ENCODE results near the gene PLAAT3.
"Not testable (repeated sequence)": the region's sequence is repeated elsewhere in the genome, so short reads cannot be mapped to it uniquely, and the experiment has no call there.

Gene PLAAT3

GRCh38 chr11:63535734-63536133 is 78.5 kb downstream of the PLAAT3 start:
- DNase-seq, result no peak

DNA sequence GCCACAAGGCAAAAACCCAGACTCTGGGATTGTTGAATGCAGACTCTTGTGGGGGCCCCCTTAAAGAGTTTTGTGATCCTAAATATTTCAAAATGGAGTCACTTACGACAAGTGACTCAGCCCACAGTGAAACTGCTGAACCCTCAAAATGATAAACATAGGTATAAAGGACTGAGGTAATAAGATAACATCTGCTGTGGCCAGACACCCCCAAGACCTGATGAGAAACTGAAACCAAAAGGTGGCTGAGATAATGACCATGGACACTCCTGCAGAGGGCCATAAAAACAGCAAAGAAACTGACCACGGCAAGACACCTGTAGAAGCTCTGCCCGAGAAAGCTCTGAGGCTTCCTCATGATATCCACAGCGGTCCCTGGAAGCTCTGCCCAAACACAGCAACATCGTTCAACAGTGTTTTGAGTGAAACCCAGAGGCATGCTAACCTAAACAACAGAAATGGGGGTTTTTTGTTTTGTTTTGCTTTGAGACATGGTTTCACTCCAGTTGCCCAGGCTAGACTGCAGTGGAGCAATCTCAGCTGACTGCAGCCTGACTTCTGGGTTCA is 79.3 kb downstream of the PLAAT3 start:
- DNase-seq, result no peak

DNA sequence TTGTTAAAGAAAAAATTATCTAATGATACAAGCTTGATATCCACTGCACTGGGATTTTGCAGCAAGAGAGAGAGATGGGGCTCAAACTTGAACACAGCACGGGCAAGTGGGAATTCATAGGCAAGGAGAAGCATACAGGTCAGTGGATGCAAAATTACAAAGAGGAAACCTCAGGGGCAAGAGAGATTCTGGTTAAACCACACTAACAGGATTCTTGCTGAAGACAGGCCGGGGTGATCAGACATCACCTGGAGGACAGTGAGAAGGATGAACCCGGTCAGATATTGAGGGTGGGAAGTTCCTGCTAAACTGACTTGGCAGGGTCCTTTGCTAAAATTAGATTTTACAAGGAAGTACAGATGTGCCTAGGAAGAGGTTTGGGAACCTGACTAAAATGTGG is 80.2 kb downstream of the PLAAT3 start:
- DNase-seq, result no peak

- no peak for DNase-seq
Measured at GRCh38 chr11:63532799-63533475, 81.3 kb downstream of the PLAAT3 start.

- DNase-seq, result no peak
Measured at GRCh38 chr11:63532117-63532516, 82.1 kb downstream of the PLAAT3 start.

DNA sequence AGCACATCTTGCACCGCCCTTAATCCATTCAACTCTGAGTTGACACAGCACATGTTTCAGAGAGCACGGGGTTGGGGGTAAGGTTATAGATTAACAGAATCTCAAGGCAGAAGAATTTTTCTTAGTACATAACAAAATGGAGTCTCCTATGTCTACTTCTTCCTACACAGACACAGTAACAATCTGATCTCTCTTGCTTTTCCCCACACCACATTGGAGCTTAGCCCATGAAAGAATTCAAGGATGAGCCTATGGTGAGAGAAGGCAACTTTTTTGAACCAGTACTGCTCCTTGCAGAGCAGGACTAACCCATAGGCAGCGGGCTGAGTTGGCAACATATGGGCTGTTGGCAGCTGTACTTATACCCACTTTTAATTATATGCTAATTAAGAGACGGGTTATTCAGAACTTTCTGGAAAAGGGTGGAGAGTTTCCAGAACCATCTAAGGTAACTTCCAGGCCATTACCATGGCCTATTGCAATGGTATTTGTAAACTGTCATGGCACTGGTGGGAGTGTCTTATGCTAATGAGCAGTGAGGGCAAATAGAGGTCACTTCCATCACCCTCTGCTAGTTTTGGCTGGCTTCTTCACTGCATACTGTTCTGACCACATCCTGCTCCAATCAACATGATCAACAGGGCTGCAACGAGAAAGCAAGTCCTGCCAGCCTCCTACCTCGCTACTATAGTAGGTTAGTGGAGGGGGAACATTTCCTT is 83.0 kb downstream of the PLAAT3 start:
- not testable (repeated sequence) for DNase-seq

GRCh38 chr11:63530021-63530420 is 84.2 kb downstream of the PLAAT3 start:
- no peak for DNase-seq

DNA sequence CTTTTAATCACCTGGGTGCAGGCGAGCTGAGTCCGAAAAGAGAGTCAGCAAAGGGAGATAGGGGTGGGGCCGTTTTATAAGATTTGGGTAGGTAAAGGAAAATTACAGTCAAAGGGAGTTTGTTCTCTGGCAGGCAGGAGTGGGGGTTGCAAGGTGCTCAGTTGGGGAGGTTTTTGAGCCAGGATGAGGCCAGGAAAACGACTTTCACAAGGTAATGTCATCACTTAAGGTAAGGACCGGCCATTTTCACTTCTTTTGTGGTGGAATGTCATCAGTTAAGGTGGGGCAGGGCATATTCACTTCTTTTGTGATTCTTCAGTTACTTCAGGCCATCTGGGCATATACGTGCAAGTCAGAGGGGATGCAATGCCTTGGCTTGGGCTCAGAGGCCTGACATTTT is 84.9 kb downstream of the PLAAT3 start:
- DNase-seq, result not testable (repeated sequence)

DNA sequence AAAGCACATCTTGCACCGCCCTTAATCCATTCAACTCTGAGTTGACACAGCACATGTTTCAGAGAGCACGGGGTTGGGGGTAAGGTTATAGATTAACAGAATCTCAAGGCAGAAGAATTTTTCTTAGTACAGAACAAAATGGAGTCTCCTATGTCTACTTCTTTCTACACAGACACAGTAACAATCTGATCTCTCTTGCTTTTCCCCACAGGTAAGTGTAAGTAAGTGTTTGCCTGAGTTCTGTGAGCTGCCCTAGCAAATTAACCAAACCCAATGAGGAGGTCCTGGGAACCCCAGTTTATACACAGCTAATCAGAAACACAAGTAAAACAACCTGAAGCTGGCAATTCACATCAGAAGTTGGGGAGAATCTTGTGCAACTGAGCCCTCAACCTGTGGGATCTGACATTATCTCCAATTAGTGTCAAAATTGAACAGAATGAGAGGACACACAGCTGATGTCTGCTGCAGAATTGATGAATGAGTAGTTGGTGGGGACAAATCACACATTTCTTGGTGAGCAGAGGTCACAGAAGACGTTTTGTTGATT is 85.4 kb downstream of the PLAAT3 start:
- not testable (repeated sequence) for DNase-seq

DNA sequence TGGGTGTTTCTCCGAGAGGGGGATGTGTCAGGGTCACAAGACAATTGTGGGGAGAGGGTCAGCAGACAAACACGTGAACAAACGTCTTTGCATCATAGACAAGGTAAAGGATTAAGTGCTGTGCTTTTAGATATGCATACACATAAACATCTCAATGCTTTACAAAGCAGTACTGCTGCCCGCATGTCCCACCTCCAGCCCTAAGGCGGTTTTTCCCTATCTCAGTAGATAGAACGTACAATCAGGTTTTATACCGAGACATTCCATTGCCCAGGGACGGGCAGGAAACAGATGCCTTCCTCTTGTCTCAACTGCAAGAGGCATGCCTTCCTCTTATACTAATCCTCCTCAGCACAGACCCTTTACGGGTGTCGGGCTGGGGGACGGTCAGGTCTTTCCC is 86.1 kb downstream of the PLAAT3 start:
- DNase-seq, result not testable (repeated sequence)

GRCh38 chr11:63527667-63528066 is 86.6 kb downstream of the PLAAT3 start:
- DNase-seq, result no peak
